SK-N-SH treated with all-trans-retinoic acid at 6 μM for 48 hours (cell line): ENCODE results near the gene ST6GALNAC3.

Experiments used
- ARNTL ChIP-seq: fragments of 450-650 bp; formaldehyde crosslinking; IDR thresholded peaks from 2 replicates; pipeline ENCODE4 v1.5.0; 2020; ENCODE audit warnings: low read depth, mild to moderate bottlenecking, moderate library complexity, borderline replicate concordance
- ISL1 ChIP-seq: fragments of 250-450 bp; sonication (Bioruptor Pico); IDR thresholded peaks from 2 replicates; pipeline ENCODE4 v2.1.2; 2022; ENCODE audit warnings: mild to moderate bottlenecking, moderate library complexity
- PPARA ChIP-seq: fragments of 250-450 bp; sonication (Bioruptor Pico); IDR thresholded peaks from 2 replicates; pipeline ENCODE4 v1.5.0; 2020; ENCODE audit warnings: mild to moderate bottlenecking, borderline replicate concordance
- RARB ChIP-seq: fragments of 250-450 bp; sonication (Bioruptor Pico); IDR thresholded peaks from 2 replicates; pipeline ENCODE4 v1.8.0; 2021; ENCODE audit warnings: mild to moderate bottlenecking, moderate library complexity
- TCF4 ChIP-seq: fragments of 250-450 bp; sonication (Bioruptor Pico); IDR thresholded peaks from 2 replicates; pipeline ENCODE4 v1.8.0; 2021; ENCODE audit warnings: mild to moderate bottlenecking, moderate library complexity, borderline replicate concordance
- TOX ChIP-seq: fragments of 250-450 bp; sonication (Bioruptor Pico); IDR thresholded peaks from 2 replicates; pipeline ENCODE4 v1.8.0; 2021; ENCODE audit warnings: mild to moderate bottlenecking, moderate library complexity, borderline replicate concordance
- ZFP3 ChIP-seq: fragments of 250-450 bp; sonication (Bioruptor Pico); IDR thresholded peaks from 2 replicates; pipeline ENCODE4 v1.5.0; 2020; ENCODE audit warnings: mild to moderate bottlenecking, moderate library complexity
- ZFP30 ChIP-seq: fragments of 450-650 bp; formaldehyde crosslinking; IDR thresholded peaks from 2 replicates; pipeline ENCODE4 v1.5.0; 2022; ENCODE audit warnings: mild to moderate bottlenecking, moderate library complexity
- ZNF565 ChIP-seq: fragments of 450-650 bp; formaldehyde crosslinking; conservative IDR thresholded peaks from 2 replicates; pipeline ENCODE4 v1.5.0; 2020; ENCODE audit warnings: low read depth, mild to moderate bottlenecking, moderate library complexity
- ZNF8 ChIP-seq: fragments of 450-650 bp; formaldehyde crosslinking; IDR thresholded peaks from 2 replicates; pipeline ENCODE4 v1.5.0; 2020; ENCODE audit warnings: mild to moderate bottlenecking, moderate library complexity
- TF ChIP-seq, protein P1 (sequence below): fragments of 250-450 bp; sonication (Bioruptor Pico); IDR thresholded peaks from 2 replicates; pipeline ENCODE4 v1.8.0; 2020; ENCODE audit warnings: mild to moderate bottlenecking, moderate library complexity, borderline replicate concordance
- TF ChIP-seq, protein P2 (sequence below): fragments of 250-450 bp; sonication (Bioruptor Pico); IDR thresholded peaks from 2 replicates; pipeline ENCODE4 v1.5.1; 2021; ENCODE audit warnings: mild to moderate bottlenecking, moderate library complexity

GRCh38 chr1:76402128-76402527, 327.6 kb downstream of the ST6GALNAC3 start:
- TF ChIP-seq RARB (no peak), ZNF565 (CRISPR knock-in tag) (no peak), PPARA (CRISPR knock-in tag) (no peak), ZNF8 (no peak), ARNTL (CRISPR knock-in tag) (no peak), ISL1 (no peak), ZFP30 (CRISPR knock-in tag) (no peak), TCF4 (no peak), ZFP3 (CRISPR knock-in tag) (no peak), TOX (CRISPR knock-in tag) (no peak)
- TF ChIP-seq, protein P1, sequence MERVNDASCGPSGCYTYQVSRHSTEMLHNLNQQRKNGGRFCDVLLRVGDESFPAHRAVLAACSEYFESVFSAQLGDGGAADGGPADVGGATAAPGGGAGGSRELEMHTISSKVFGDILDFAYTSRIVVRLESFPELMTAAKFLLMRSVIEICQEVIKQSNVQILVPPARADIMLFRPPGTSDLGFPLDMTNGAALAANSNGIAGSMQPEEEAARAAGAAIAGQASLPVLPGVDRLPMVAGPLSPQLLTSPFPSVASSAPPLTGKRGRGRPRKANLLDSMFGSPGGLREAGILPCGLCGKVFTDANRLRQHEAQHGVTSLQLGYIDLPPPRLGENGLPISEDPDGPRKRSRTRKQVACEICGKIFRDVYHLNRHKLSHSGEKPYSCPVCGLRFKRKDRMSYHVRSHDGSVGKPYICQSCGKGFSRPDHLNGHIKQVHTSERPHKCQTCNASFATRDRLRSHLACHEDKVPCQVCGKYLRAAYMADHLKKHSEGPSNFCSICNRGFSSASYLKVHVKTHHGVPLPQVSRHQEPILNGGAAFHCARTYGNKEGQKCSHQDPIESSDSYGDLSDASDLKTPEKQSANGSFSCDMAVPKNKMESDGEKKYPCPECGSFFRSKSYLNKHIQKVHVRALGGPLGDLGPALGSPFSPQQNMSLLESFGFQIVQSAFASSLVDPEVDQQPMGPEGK (CRISPR knock-in tag) = no peak
- TF ChIP-seq, protein P2, sequence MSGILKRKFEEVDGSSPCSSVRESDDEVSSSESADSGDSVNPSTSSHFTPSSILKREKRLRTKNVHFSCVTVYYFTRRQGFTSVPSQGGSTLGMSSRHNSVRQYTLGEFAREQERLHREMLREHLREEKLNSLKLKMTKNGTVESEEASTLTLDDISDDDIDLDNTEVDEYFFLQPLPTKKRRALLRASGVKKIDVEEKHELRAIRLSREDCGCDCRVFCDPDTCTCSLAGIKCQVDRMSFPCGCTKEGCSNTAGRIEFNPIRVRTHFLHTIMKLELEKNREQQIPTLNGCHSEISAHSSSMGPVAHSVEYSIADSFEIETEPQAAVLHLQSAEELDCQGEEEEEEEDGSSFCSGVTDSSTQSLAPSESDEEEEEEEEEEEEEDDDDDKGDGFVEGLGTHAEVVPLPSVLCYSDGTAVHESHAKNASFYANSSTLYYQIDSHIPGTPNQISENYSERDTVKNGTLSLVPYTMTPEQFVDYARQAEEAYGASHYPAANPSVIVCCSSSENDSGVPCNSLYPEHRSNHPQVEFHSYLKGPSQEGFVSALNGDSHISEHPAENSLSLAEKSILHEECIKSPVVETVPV (CRISPR knock-in tag) = no peak
